GM21381 (cell line): ENCODE results near the gene KMO.

ENCODE experiments used
- ATAC-seq: cut with Tn5 transposase; IDR thresholded peaks from one replicate; pipeline ENCODE4 v1.9.1; 2021; ENCODE audit warnings: mild to moderate bottlenecking, moderate library complexity; ENCODE audit not compliant: unreplicated experiment

KMO gene

GRCh38 chr1:241644259-241644658 is 112.1 kb downstream of the KMO start:
- ATAC-seq = no peak

- ATAC-seq = no peak
These were observed 113.0 kb downstream of the KMO start for GRCh38 chr1:241645199-241645598.
